Stimulated activated CD4-positive, alpha-beta T cell treated with anti-CD3 and anti-CD28 coated beads, TNF-alpha, amount 100 ng/mL, for 48 hours (primary cell): ENCODE measurements around the gene EGLN1.

Experiments used
- DNase-seq, 3 donors: peaks; one replicate each; pipeline ENCODE4 v3.0.0-alpha.2; 2020; ENCODE audit warnings: low read depth in 3 of 3

Gene EGLN1

DNA sequence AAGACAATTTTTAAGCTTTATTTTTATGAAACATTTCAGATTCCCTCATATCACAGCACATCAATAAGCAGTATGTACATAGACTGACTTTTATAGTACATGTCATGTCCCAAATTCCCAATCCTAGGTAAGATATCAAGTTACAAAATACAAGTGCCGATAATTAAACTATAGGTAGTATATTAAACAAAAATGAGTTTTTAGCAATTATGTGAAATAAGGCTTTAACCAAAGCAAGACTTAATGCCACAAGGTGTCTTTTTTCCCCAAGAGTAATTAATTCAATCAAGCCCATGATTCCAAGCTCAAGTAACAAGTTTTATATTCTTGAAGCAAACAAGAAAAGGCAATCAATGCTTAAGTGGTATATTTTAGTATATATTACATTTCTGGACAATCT, 89.3 kb downstream of the EGLN1 start:
- DNase-seq = no peak

DNA sequence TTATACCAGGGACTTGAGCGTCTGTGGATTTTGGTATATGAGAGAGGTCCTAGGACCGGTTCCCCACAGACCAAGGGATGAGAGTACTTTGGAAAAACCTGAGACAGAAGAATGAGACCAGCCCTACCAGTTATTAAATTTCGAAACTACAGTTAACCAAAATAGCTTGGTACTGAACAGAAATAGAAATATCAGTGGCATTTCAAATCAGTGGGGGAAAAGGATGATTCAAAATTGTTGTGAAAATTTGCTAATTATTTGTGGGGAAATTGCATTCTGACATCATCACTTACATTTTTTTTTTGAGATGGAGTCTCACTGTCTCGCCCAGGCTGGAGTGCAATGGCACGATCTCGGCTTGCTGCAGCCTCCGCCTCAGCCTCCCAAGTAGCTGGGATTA, 92.6 kb downstream of the EGLN1 start:
- no peak for DNase-seq

DNA sequence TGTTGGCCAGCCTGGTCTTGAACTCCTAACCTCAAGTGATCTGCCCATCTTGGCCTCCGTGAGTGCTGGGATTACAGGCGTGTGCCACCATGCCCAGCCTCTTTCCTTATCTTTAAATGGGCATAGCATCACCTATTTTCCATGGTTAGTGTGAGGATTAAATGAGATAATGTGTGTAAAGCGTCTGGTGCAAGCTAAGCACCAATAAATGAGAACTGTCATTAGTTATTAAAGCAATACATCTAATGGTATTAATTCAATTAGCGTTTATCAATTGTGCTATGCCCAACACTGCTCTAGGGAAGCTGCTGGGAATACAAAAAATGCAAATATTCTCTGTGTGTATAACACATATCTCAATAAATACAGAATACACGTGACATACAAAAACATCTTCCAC, 94.5 kb downstream of the EGLN1 start:
- DNase-seq = no peak

DNA sequence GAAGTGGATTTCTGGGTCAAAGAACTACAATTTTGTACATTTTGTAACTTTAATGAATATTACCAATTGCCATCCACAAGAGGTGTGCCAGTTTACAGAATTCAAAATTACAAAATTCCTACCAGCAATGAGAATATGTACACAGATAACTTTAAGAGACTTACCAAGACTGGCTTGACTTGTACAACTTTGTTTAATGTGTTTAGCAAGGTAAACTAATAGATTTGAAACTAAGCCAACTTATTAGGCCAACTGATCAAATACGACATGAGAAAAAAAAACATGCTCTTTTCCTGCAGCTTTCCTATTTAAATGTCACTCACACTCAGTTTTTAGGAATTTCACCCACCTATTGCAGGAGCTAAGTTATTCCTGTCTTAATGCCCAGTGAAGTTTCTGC, 95.8 kb downstream of the EGLN1 start:
- DNase-seq = no peak

DNA sequence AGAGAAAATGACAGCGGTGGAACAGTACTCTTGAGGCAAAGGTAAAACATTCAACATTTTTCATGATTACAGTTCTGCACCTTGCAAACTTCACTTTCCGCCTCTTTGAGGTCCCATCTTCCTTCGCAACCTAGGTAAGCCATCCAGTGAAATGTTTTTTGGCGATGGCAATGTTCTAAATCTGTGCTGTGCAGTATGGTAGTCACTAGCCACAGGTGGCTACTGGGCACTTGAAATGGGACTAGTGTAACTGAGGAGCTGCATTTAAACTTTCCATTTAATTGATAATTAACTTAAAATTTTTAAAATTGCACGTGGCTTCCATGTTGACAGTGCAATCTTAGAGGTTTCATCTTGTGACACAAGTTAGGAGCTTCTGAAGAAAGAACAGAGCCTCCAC, 97.4 kb downstream of the EGLN1 start:
- no peak for DNase-seq

- no peak for DNase-seq
These were observed 99.1 kb downstream of the EGLN1 start for GRCh38 chr1:231322880-231323530.

GRCh38 chr1:231319080-231319479, 103.0 kb downstream of the EGLN1 start:
- DNase-seq = no peak

- no peak for DNase-seq
These were observed 103.5 kb downstream of the EGLN1 start for GRCh38 chr1:231318568-231318967.

DNA sequence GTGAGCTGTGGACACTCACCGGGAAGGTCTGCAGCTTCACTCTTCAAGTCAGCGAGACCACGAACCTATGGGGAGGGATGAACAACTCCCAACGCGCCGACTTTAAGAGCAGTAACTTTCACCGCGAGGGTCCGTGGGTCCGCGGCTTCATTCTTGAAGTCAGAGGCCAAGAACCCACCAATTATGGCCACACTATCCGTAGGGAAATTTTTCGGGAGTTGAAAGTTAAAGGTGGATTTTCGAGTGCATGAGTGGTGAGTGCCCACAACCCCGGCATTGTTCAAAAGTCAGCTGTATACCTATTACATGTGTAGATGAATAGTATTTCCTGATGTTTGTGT, 104.1 kb downstream of the EGLN1 start:
- no peak for DNase-seq

DNA sequence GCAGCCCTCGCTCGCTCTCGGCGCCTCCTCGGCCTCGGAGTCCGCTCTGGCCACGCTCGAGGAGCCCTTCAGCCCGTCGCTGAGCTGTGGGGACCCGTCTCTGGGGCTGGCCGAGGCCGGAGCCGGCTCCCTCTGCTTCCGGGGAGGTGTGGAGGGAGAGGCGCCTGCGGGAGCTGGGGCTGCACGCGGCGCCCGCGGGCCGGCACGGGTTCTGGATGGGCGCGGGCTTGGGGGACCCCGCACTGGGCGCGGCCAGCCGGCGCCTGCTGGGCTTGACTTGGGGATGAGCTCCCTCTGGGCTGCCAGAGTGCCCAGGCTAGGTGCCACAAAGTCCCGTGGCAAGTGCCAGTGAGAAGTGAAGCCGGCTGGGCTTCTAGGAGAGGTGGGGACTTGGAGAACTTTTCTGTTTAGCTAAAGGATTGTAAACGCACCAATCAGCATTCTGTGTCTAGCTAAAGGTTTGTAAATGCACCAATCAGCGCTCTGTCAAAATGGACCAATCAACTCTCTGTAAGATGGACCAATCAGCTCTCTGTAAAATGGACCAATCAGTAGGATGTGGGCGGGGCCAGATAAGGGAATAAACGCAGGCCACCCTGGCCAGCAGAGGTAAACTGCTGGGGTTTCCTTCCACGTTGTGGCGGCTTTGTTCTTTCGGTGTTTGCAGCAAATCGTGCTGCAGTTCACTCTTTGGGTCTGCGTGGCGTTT, 104.6 kb downstream of the EGLN1 start:
- no peak for DNase-seq

DNA sequence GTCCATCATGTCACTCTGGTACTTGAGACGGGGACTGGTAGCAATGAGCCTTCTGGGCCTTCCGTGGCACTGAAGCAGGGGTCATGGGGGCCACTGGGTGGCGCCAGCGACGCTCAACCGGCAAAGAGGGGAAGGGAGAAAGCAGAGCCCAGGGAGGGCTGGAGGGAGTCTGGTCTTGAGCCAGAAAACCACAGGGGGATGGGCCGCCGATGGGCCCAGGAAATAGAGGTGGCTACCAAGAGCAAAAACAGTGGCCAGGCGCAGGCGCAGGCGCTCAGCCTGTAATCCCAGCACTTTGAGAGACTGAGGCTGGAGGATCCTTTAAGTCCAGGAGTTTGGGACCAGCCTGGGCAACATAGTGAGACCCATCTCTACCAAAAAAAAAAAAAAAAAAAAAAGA, 106.2 kb downstream of the EGLN1 start:
- no peak for DNase-seq
